Raji (cell line): ENCODE results near the gene GRXCR1.

ENCODE experiments used
- POLR2A ChIP-seq: IDR thresholded peaks from 2 replicates; pipeline ENCODE4 v1.6.1; 2011; ENCODE audit warnings: low read depth, low read length, control low read depth; ENCODE audit not compliant: insufficient read depth

The GRXCR1 gene

GRCh38 chr4:42995343-42995944 is 102.9 kb downstream of the GRXCR1 start:
- TF ChIP-seq POLR2A = no peak

DNA sequence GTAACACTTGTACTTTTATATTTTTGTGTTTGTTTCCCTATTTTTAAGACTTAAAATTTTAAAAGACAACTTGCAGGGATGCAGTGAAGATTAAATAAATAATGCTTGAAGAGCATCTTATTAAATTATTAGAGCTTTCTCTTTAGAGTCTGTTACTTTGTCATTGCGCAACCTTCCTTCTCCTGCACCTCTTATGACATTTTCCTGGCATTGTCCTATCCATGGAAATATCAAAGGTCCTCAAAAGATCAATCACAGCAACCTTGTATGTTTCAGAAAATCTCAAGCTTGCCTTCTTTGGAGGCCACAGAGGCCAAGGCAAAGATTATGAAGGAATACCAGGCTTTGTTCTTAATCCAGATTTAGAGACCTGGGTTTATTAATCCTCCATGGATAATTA is 116.3 kb downstream of the GRXCR1 start:
- no peak for TF ChIP-seq POLR2A

GRCh38 chr4:43014256-43014655 is 121.7 kb downstream of the GRXCR1 start:
- TF ChIP-seq POLR2A = no peak

DNA sequence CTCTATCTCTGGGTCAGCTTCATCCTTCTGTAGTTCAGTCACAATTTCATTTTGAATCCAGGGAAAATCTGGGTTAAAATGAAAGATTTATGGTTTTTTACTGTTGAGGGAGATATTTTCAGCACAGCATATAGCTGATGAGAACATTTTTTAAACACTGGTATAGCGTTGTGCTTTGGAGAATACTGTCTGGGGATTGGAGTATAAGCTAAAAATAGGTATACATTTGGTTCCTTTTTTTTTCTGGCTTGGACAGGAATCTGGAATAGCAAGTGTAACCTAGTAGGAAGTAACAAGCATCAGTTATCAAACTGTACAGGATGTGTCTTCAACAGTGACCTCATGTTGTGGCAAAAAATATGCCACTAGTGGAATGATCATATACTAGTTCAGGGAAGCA is 149.1 kb downstream of the GRXCR1 start:
- no peak for TF ChIP-seq POLR2A

GRCh38 chr4:43047058-43047457 is 154.5 kb downstream of the GRXCR1 start:
- TF ChIP-seq POLR2A = no peak

- no peak for TF ChIP-seq POLR2A
Measured at GRCh38 chr4:43048570-43048969, 156.1 kb downstream of the GRXCR1 start.

- TF ChIP-seq POLR2A = no peak
Measured at GRCh38 chr4:43049326-43049725, 156.8 kb downstream of the GRXCR1 start.

- no peak for TF ChIP-seq POLR2A
Measured at GRCh38 chr4:43066415-43066814, 173.9 kb downstream of the GRXCR1 start.

DNA sequence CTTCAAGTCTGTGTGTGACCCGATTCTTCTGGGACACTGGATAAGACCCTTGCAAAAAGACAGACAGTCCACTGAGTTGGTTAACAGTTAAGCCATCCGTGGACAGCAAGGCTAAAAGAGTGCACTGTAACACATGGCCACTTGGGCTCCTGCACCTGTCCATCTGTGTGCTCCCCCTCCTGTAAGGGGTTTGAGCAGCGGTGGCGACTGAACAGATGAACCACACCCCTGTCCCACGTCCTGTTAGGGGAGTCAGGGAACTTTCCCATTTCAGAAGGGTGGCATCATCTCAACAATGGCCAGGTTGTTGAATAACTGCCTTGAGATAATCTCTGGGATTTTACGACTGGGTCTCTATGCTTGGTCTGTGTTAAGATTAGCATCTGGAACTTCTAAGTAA is 178.6 kb downstream of the GRXCR1 start:
- no peak for TF ChIP-seq POLR2A
